ENCODE data around the gene METAP1D.
"Not testable (repeated sequence)": the region's sequence is repeated elsewhere in the genome, so short reads cannot be mapped to it uniquely, and the experiment has no call there.

- TF ChIP-seq CTCF, POLR2AphosphoS5, POLR2A (IDR thresholded peaks at IDR 0.05): not testable (repeated sequence)
These were observed 68.2 kb downstream of the METAP1D start for GRCh38 chr2:172067905-172068304.
